Mesothelial cell of epicardium (in vitro differentiated cells): ENCODE data around the gene ACACA. TPM values are rescaled to one million over a fixed set of nuclear protein-coding genes. Genes with fewer than 3 reads are reported as not detected.

Experiments
- DNase-seq, 2 experiments: peaks; one replicate each; pipeline ENCODE4 v3.0.0; 2021; ENCODE audit warnings: low spot score in 2 of 2; ENCODE audit not compliant: unreplicated experiment in 2 of 2
- H3K27ac Mint-ChIP-seq: 2 replicates; pipeline ENCODE4 v1.8.0; 2021; ENCODE audit warnings: mixed read lengths
- H3K27me3 Mint-ChIP-seq: 2 replicates; pipeline ENCODE4 v1.8.0; 2021; ENCODE audit warnings: low read depth, mixed read lengths
- H3K36me3 Mint-ChIP-seq: 2 replicates; pipeline ENCODE4 v1.8.0; 2021; ENCODE audit warnings: mixed read lengths
- H3K4me1 Mint-ChIP-seq: 2 replicates; pipeline ENCODE4 v1.8.0; 2021; ENCODE audit warnings: mixed read lengths
- H3K4me3 Mint-ChIP-seq: 2 replicates; pipeline ENCODE4 v1.8.0; 2021; ENCODE audit warnings: mild to moderate bottlenecking, moderate library complexity, mixed read lengths
- H3K9me3 Mint-ChIP-seq: 2 replicates; pipeline ENCODE4 v1.8.0; 2021; ENCODE audit warnings: mixed read lengths
- CTCF ChIP-seq: fragments of 200-600 bp; sonication (generic); IDR thresholded peaks from one replicate; pipeline ENCODE4 v1.5.0; 2021; ENCODE audit warnings: antibody characterized with exemption; ENCODE audit not compliant: unreplicated experiment
- total RNA-seq: library from RNA; stranded (reverse); gene quantifications from 3 replicates; pipeline ENCODE4 v1.2.1, GENCODE V29; 2021

Gene ACACA
- total RNA-seq, 1 donor from 2014 or later = 127 TPM

- TF ChIP-seq CTCF = no peak
- Mint-ChIP-seq H3K4me1 (peaks cover 5% of the 10 kb centered on the region), H3K36me3 (no peaks in the 10 kb centered on the region), H3K27me3 (no peaks in the 10 kb centered on the region), H3K9me3 (no peaks in the 10 kb centered on the region), H3K27ac (no peak within 1 kb of the TSS), H3K4me3 (no peak within 1 kb of the TSS)
- no peak for DNase-seq
Measured at GRCh38 chr17:37375706-37376105, 30.9 kb downstream of the ACACA start, which contains the start of gene C17orf78. Gene C17orf78, plus strand, starts transcription at chr17:37375985. Its CDS starts 108 bp downstream, at chr17:37376093.

GRCh38 chr17:37373530-37374159, 33.0 kb downstream of the ACACA start:
- Mint-ChIP-seq H3K4me1 (peaks cover 5% of the 10 kb centered on the region), H3K27ac (no peak overlapping the region), H3K4me3 (no peak overlapping the region), H3K36me3 (no peaks in the 10 kb centered on the region), H3K27me3 (no peaks in the 10 kb centered on the region), H3K9me3 (no peaks in the 10 kb centered on the region)
- TF ChIP-seq CTCF = peak; percentile 69
- DNase-seq = peak; percentile 30 to 63

- Mint-ChIP-seq H3K27me3 (no peaks in the 10 kb centered on the region), H3K27ac (no peak overlapping the region), H3K36me3 (no peaks in the 10 kb centered on the region), H3K4me3 (no peak overlapping the region), H3K9me3 (no peaks in the 10 kb centered on the region), H3K4me1 (peaks cover 5% of the 10 kb centered on the region)
- DNase-seq = no peak
- no peak for TF ChIP-seq CTCF
Measured at GRCh38 chr17:37368577-37368976, 38.1 kb downstream of the ACACA start.

- H3K4me1 Mint-ChIP-seq = peaks cover 15% of the 10 kb centered on the region
- H3K27me3 Mint-ChIP-seq = no peaks in the 10 kb centered on the region
- no peak overlapping the region for H3K4me3 Mint-ChIP-seq
- no peak for DNase-seq
- H3K36me3 Mint-ChIP-seq = no peaks in the 10 kb centered on the region
- no peak for TF ChIP-seq CTCF
- H3K9me3 Mint-ChIP-seq = no peaks in the 10 kb centered on the region
- no peak overlapping the region for H3K27ac Mint-ChIP-seq
Measured at GRCh38 chr17:37365589-37365988, 41.0 kb downstream of the ACACA start.

GRCh38 chr17:37361543-37361942, 45.1 kb downstream of the ACACA start:
- H3K27me3 Mint-ChIP-seq = no peaks in the 10 kb centered on the region
- DNase-seq = no peak
- TF ChIP-seq CTCF = no peak
- no peaks in the 10 kb centered on the region for H3K36me3 Mint-ChIP-seq
- H3K27ac Mint-ChIP-seq = peak overlapping the region; percentile 89
- H3K4me1 Mint-ChIP-seq = peaks cover 44% of the 10 kb centered on the region
- H3K4me3 Mint-ChIP-seq = no peak overlapping the region
- no peaks in the 10 kb centered on the region for H3K9me3 Mint-ChIP-seq
